GM23248 (cell line): ENCODE data around the gene CPNE4. TPM values are rescaled to one million over a fixed set of nuclear protein-coding genes. Genes with fewer than 3 reads are reported as not detected.
A peak's percentile ranks its signal among the peaks of the same experiment; 100 is the strongest.

Experiments used
- DNase-seq: peaks from one replicate; pipeline ENCODE4 v3.0.0-alpha.2; 2015
- H2AFZ ChIP-seq: fragments of 200-600 bp; sonication (generic); 2 replicates; pipeline ENCODE4 v1.6.1; 2016; ENCODE audit warnings: antibody characterized with exemption
- H3F3A ChIP-seq: fragments of 200-600 bp; sonication (generic); 2 replicates; pipeline ENCODE4 v1.6.1; 2016; ENCODE audit warnings: mild to moderate bottlenecking, antibody characterized with exemption, mixed run types; ENCODE audit not compliant: insufficient read depth
- H3K27ac ChIP-seq: fragments of 200-600 bp; sonication (generic); 2 replicates; pipeline ENCODE4 v1.5.1; 2016; ENCODE audit warnings: mild to moderate bottlenecking
- H3K27me3 ChIP-seq: fragments of 200-600 bp; sonication (generic); replicated peaks from 2 replicates; pipeline ENCODE4 v1.6.1; 2016; ENCODE audit warnings: mild to moderate bottlenecking; ENCODE audit not compliant: insufficient read depth
- H3K36me3 ChIP-seq: fragments of 200-600 bp; sonication (generic); 2 replicates; pipeline ENCODE4 v1.6.1; 2016; ENCODE audit warnings: low read depth, mild to moderate bottlenecking
- H3K4me1 ChIP-seq: fragments of 200-600 bp; sonication (generic); 2 replicates; pipeline ENCODE4 v1.6.1; 2016; ENCODE audit warnings: mild to moderate bottlenecking; ENCODE audit not compliant: insufficient read depth
- H3K4me2 ChIP-seq: fragments of 200-600 bp; sonication (generic); one replicate; pipeline ENCODE4 v1.6.1; 2016; ENCODE audit warnings: mild to moderate bottlenecking; ENCODE audit not compliant: unreplicated experiment
- H3K4me3 ChIP-seq: fragments of 200-600 bp; sonication (generic); 2 replicates; pipeline ENCODE4 v1.5.1; 2016; ENCODE audit warnings: mild to moderate bottlenecking
- H3K79me2 ChIP-seq: fragments of 200-600 bp; sonication (generic); 2 replicates; pipeline ENCODE4 v1.6.1; 2016; ENCODE audit warnings: mild to moderate bottlenecking; ENCODE audit not compliant: insufficient read depth
- H3K9ac ChIP-seq: fragments of 200-600 bp; sonication (generic); 2 replicates; pipeline ENCODE4 v1.6.1; 2016; ENCODE audit warnings: mild to moderate bottlenecking
- H3K9me2 ChIP-seq: fragments of 200-600 bp; sonication (generic); 2 replicates; pipeline ENCODE4 v1.6.1; 2016; ENCODE audit warnings: mixed run types, mild to moderate bottlenecking, moderate library complexity; ENCODE audit not compliant: insufficient read depth
- H3K9me3 ChIP-seq: fragments of 200-600 bp; sonication (generic); one replicate; pipeline ENCODE4 v1.6.1; 2017; ENCODE audit warnings: low read depth
- H4K20me1 ChIP-seq: fragments of 200-600 bp; sonication (generic); 2 replicates; pipeline ENCODE4 v1.6.0; 2016; ENCODE audit not compliant: insufficient read depth
- EZH2 ChIP-seq: fragments of 200-600 bp; sonication (generic); IDR thresholded peaks from 2 replicates; pipeline ENCODE4 v1.6.1; 2018; ENCODE audit warnings: antibody characterized with exemption, mild to moderate bottlenecking; ENCODE audit not compliant: insufficient read depth, poor library complexity, severe bottlenecking
- EZH2phosphoT487 ChIP-seq: fragments of 200-600 bp; sonication (generic); IDR thresholded peaks from 2 replicates; pipeline ENCODE4 v1.6.1; 2018; ENCODE audit warnings: antibody characterized with exemption, moderate library complexity, mild to moderate bottlenecking, low read depth; ENCODE audit not compliant: insufficient read depth
- WGBS, 2 experiments: methylation state at CpG; one replicate each; pipeline ENCODE4 v1.1.6; 2015 to 2017; ENCODE audit warnings: low lambda C conversion rate in 2 of 2, low coverage in 1 of 2; ENCODE audit errors: missing lambda C conversion rate in 2 of 2; 5-methylcytosine and 5-hydroxymethylcytosine counted together
- in situ Hi-C: fragments of 300-500 bp; cut with MboI; formaldehyde crosslinking; loops from 2 replicates; pipeline ENCODE4 v1.15.0; 2020
- polyA plus RNA-seq: library from polyadenylated mRNA; unstranded; fragments of >200 nt; fragmentation: Nextera tagmentation; extraction: Ambion mirVana; gene quantifications from 2 replicates; pipeline ENCODE4 v1.2.1, GENCODE V29; 2016
- total RNA-seq: library from RNA; depleted of rRNA; stranded (reverse); fragments of >200 nt; shearing (Covaris generic); gene quantifications from 2 replicates; pipeline ENCODE4 v1.2.3, GENCODE V29; 2014

Gene CPNE4
- total and polyA plus RNA-seq, 2 experiments from 2014 or later = 0.11 to 0.44 TPM

GRCh38 chr3:131729643-131730017 is 305.2 kb downstream of the CPNE4 start:
- no peaks in the 10 kb centered on the region for H3K36me3 ChIP-seq
- peaks cover 24% of the 10 kb centered on the region for H3F3A ChIP-seq
- peak overlapping the region; percentile 1; the same call in 1 of the 2 replicates for H3K9ac ChIP-seq
- 97 to 100% methylated on average over 1 of the region's 1 CpG for WGBS, 2 experiments
- H3K4me3 ChIP-seq = no peak overlapping the region
- H2AFZ ChIP-seq = no peak overlapping the region
- H4K20me1 ChIP-seq = no peaks in the 10 kb centered on the region
- H3K4me2 ChIP-seq = no peak overlapping the region
- no peaks in the 10 kb centered on the region for H3K27me3 ChIP-seq
- no peaks in the 10 kb centered on the region for H3K79me2 ChIP-seq
- H3K27ac ChIP-seq = peak overlapping the region; percentile 53
- in situ Hi-C loops = no loop called here
- TF ChIP-seq EZH2 (no peak), EZH2phosphoT487 (no peak)
- peak; percentile 44 for DNase-seq
- H3K9me2 ChIP-seq = no peaks in the 10 kb centered on the region
- H3K4me1 ChIP-seq = peaks cover 30% of the 10 kb centered on the region
- no peaks in the 10 kb centered on the region for H3K9me3 ChIP-seq

- in situ Hi-C loops = no loop called here
- 66 to 80% methylated on average over 3 of the region's 3 CpGs for WGBS, 2 experiments
- Histone ChIP-seq H2AFZ (no peak overlapping the region), H3K9me3 (no peaks in the 10 kb centered on the region), H3K27me3 (no peaks in the 10 kb centered on the region), H3K4me3 (no peak overlapping the region), H3K79me2 (no peaks in the 10 kb centered on the region), H3K9me2 (no peaks in the 10 kb centered on the region), H3K36me3 (no peaks in the 10 kb centered on the region), H3K4me1 (peaks cover 25% of the 10 kb centered on the region), H3K27ac (peak overlapping the region; percentile 53), H3F3A (peaks cover 24% of the 10 kb centered on the region), H3K4me2 (no peak overlapping the region), H4K20me1 (no peaks in the 10 kb centered on the region), H3K9ac (peak overlapping the region; percentile 1; the same call in 1 of the 2 replicates)
- peak; percentile 49 for DNase-seq
- no peak for TF ChIP-seq EZH2phosphoT487
- TF ChIP-seq EZH2 = no peak
Observed at GRCh38 chr3:131728898-131729642, 305.7 kb downstream of the CPNE4 start.

- H3K27me3 ChIP-seq = no peaks in the 10 kb centered on the region
- no peak overlapping the region for H3K4me2 ChIP-seq
- peaks cover 18% of the 10 kb centered on the region for H3K4me1 ChIP-seq
- H3F3A ChIP-seq = peaks cover 17% of the 10 kb centered on the region
- TF ChIP-seq EZH2phosphoT487 (no peak), EZH2 (no peak)
- no peaks in the 10 kb centered on the region for H4K20me1 ChIP-seq
- in situ Hi-C loops = no loop called here
- no peak for DNase-seq
- no peaks in the 10 kb centered on the region for H3K36me3 ChIP-seq
- H3K9ac ChIP-seq = no peak overlapping the region
- no peak overlapping the region for H3K4me3 ChIP-seq
- no peak overlapping the region for H2AFZ ChIP-seq
- H3K27ac ChIP-seq = no peak overlapping the region
- no peaks in the 10 kb centered on the region for H3K9me2 ChIP-seq
- no peaks in the 10 kb centered on the region for H3K9me3 ChIP-seq
- no peaks in the 10 kb centered on the region for H3K79me2 ChIP-seq
Observed at GRCh38 chr3:131725414-131725813, 309.4 kb downstream of the CPNE4 start.

GRCh38 chr3:131723343-131723742 is 311.5 kb downstream of the CPNE4 start:
- WGBS, 2 experiments = 64 to 65% methylated on average over 5 of the region's 5 CpGs

More at GRCh38 chr3:131723343-131723742, 311.5 kb downstream of the CPNE4 start:
- H3K9me2 ChIP-seq = no peaks in the 10 kb centered on the region
- H3K9ac ChIP-seq = no peak overlapping the region
- H3K4me3 ChIP-seq = no peak overlapping the region
- TF ChIP-seq EZH2phosphoT487 (no peak), EZH2 (no peak)
- H3K27ac ChIP-seq = no peak overlapping the region
- DNase-seq = no peak
- H3K4me2 ChIP-seq = no peak overlapping the region
- no peaks in the 10 kb centered on the region for H3K9me3 ChIP-seq
- H2AFZ ChIP-seq = no peak overlapping the region
- no peaks in the 10 kb centered on the region for H3K79me2 ChIP-seq
- H3K4me1 ChIP-seq = no peaks in the 10 kb centered on the region
- no peaks in the 10 kb centered on the region for H4K20me1 ChIP-seq
- no peaks in the 10 kb centered on the region for H3K27me3 ChIP-seq
- no peaks in the 10 kb centered on the region for H3K36me3 ChIP-seq
- H3F3A ChIP-seq = no peaks in the 10 kb centered on the region
- in situ Hi-C loops = no loop called here
